Measurements from ENCODE around the gene OBSL1.

The OBSL1 gene

GRCh38 chr2:219596954-219597551 is 25.7 kb upstream of the OBSL1 start:
- DNase-seq (ENCODE audit: low spot score) = no peak

GRCh38 chr2:219595256-219595655 is 23.9 kb upstream of the OBSL1 start:
- no peak for DNase-seq (ENCODE audit: low spot score)

DNA sequence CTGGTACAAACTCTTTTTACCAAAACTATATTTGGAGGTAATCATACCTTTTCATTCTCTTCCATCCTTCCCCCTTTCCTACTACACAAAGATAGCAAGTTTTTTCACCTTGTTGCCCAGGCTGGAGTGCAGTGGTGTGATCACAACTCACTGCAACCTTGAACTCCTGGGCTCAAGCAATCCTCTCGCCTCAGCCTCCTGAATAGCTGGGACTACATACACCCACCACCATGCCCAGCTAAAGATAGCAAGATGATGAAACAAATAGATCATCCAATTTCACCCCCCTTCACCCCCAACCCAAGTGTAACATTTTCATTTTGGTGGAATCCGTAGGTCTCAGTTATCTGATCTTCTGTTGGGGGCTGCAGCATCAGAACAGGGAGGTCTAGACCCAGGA is 21.8 kb upstream of the OBSL1 start:
- no peak for DNase-seq (ENCODE audit: low spot score)

- DNase-seq (ENCODE audit: low spot score) = no peak
These were observed 21.4 kb upstream of the OBSL1 start for GRCh38 chr2:219592736-219593135.

GRCh38 chr2:219591091-219591490 is 19.8 kb upstream of the OBSL1 start:
- no peak for DNase-seq (ENCODE audit: low spot score)

DNA sequence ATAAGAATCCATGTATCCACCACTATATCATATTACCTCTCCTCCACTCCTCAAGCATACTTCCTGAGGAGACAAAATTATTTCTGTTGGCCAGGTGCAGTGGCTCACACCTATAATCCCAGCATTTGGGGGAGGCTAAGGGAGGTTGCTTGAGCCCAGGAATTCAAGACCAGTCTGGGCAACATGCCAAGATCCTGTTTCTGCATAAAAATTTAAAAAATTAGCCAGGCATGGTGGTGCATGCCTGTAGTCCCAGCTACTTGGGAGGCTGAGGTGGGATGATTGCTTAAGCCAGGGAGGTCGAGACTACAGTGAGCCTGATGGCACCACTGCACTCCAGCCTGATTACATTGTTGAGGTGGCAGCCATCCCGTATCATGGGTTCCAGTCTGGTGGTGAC is 10.0 kb upstream of the OBSL1 start:
- no peak for DNase-seq (ENCODE audit: low spot score)

DNA sequence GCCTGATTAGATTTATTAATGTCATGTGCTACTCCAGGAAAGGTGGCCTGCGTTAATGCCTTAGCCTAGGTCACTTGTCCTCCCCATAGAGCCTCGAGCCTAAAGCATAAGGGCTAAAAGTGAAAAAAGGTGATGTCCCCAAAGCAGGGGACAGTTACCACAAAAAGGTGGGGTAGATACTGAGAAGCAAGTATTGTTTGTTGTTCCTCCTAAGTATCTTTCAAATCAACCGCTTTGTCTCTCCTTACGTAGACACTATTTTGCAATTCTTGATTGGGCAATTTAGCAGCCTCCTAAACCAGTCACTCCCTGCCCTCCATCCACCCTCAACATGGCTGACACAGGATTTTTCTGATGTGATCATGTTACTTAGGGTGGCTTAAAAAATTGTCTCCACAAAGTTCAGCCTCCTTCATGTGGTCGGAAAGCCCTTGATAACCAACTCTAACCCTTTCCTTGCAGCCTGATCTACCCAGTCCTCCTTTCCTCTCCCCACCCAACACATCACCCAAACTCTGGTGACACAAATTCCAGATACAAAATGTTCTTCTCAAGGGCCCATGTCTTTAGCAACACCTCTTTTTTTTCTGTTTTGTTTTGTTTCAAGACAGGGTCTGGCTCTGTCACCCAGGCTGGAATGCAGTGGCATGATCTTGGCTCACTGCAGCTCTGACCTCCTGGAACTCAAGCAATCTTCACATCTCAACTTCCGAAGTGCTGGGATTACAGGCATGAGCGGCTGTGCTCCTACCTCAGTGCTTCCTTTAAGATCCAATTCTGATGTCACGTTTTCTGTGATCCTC is 7.7 kb upstream of the OBSL1 start:
- DNase-seq (ENCODE audit: low spot score) = no peak

- peak; percentile 75 for DNase-seq (ENCODE audit: low spot score)
These were observed 5.4 kb upstream of the OBSL1 start for GRCh38 chr2:219576505-219577388.

- DNase-seq (ENCODE audit: low spot score) = no peak
These were observed 4.5 kb upstream of the OBSL1 start for GRCh38 chr2:219575566-219576504.

- DNase-seq (ENCODE audit: low spot score) = no peak
These were observed 3.4 kb upstream of the OBSL1 start for GRCh38 chr2:219574484-219575311.

DNA sequence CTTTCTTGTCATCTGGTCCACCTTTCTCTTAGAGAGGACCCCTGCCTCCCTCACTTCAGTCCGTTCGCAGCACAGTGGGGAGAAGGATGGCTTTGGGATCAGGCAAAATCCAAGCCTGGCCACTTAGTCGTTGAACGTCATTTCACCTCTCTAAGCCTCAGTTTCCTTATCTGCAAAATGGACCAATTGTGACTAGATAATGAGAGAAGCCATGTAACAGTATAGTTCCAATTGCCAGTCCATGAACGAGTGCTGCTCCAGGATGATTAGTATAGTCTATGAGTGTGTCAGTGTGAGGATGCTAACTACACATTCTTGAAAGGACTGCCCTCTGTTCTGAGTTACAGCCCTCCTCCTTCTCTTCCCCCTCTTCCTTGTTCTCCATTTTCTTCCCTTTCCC is 1.8 kb upstream of the OBSL1 start:
- no peak for DNase-seq (ENCODE audit: low spot score)

- peak; percentile 3 for DNase-seq (ENCODE audit: low spot score)
These were observed 1.1 kb upstream of the OBSL1 start, which contains the start of gene INHA for GRCh38 chr2:219572237-219573001. Gene INHA (plus strand): TSS chr2:219572310. CDS start chr2:219572375, 65 bp downstream.

- DNase-seq (ENCODE audit: low spot score) = peak; percentile 22
These were observed 422 bp downstream of the OBSL1 start for GRCh38 chr2:219570924-219571310.

DNA sequence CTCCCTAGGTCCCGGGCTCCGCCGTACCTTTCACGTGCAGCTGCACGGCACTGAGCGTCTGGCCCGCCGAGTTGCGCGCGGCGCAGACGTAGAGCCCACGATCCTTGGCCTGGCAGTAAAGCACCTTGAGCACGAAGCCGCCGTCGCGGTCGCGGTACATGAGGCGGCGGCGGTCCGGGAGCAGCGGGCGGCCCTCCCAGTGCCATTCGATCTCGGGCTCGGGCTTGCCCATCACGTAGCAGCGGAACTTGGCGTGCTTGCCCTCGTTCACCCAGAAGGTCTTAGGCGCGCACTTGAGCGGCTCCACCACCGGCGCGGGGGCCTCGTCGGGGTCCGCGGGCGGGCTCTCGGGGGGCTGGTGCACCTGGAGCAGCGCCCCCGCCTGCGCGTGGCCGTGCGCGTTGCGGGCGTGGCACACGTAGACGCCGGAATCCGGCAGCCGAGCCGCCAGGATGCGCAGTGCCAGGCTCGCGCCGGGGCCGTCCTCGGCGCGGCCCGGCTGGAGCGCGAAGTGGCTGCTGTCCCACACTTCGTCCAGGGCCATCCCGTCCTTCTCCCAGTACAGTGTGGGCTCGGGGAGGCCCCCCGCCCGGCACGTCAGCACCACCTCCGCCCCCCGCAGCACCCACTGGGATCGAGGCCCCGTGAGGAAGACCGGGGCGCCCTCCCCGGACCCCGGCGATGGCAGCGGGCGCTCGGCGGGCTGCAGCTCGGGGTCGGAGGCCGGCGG is 980 bp downstream of the OBSL1 start:
- peak; percentile 70 for DNase-seq (ENCODE audit: low spot score)

DNA sequence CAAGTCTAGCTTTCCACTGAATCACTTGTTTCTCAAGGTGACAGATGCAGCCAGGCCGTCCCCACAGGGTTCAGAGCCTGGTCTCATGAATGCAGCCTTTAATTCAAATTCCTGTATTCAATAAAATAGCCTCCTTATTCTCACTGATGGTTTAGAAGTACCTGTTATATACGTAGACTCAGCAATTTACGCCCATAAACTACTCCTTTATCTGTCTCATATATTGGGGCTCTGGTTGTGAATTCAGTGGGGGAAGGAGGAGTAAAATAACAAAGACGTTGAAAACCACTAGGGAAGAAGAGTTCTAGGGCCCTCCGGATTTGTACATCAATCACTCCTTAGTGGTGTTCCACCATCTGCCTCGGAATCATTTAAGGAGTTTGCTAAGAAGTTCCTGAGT is 1.7 kb downstream of the OBSL1 start:
- DNase-seq (ENCODE audit: low spot score) = peak; percentile 8

GRCh38 chr2:219569041-219569440 is 2.3 kb downstream of the OBSL1 start:
- peak; percentile 3 for DNase-seq (ENCODE audit: low spot score)

- no peak for DNase-seq (ENCODE audit: low spot score)
These were observed 3.5 kb downstream of the OBSL1 start for GRCh38 chr2:219567791-219568361.

GRCh38 chr2:219567131-219567530 is 4.2 kb downstream of the OBSL1 start:
- DNase-seq (ENCODE audit: low spot score) = no peak

- no peak for DNase-seq (ENCODE audit: low spot score)
These were observed 4.7 kb downstream of the OBSL1 start for GRCh38 chr2:219566640-219567039.
